AG09309 (cell line): ENCODE results near the gene LRRC23.

Experiments used
- DNase-seq: peaks from one replicate; pipeline ENCODE4 v3.0.0-alpha.2; 2010; ENCODE audit warnings: low read depth
- H3K4me3 ChIP-seq: 2 replicates; pipeline ENCODE4 v1.5.1; 2011; ENCODE audit warnings: mild to moderate bottlenecking, low read depth, low read length, moderate library complexity; ENCODE audit not compliant: control insufficient read depth
- CTCF ChIP-seq: IDR thresholded peaks from 2 replicates; pipeline ENCODE4 v1.5.1; 2011; ENCODE audit warnings: mild to moderate bottlenecking, low read depth, low read length, inconsistent platforms; ENCODE audit not compliant: insufficient read depth, control insufficient read depth; ENCODE audit errors: missing control alignments

The LRRC23 gene

GRCh38 chr12:6912164-6912935 lies 7.7 kb downstream of the LRRC23 start:
- no peak for DNase-seq
- TF ChIP-seq CTCF = no peak
- no peak overlapping the region for H3K4me3 ChIP-seq

- peak within 1 kb of the TSS; percentile 55 for H3K4me3 ChIP-seq
- no peak for TF ChIP-seq CTCF
- no peak for DNase-seq
These were observed 9.8 kb downstream of the LRRC23 start, which contains the start of gene ENO2 for GRCh38 chr12:6914246-6914946. Gene ENO2, plus strand, starts transcription at chr12:6914580. Its CDS starts 1,253 bp downstream, at chr12:6915833.

- peak overlapping the region; percentile 55 for H3K4me3 ChIP-seq
- no peak for TF ChIP-seq CTCF
- no peak for DNase-seq
These were observed 10.5 kb downstream of the LRRC23 start for GRCh38 chr12:6914947-6915788.

- H3K4me3 ChIP-seq = no peak overlapping the region
- TF ChIP-seq CTCF = no peak
These were observed 11.2 kb downstream of the LRRC23 start for GRCh38 chr12:6915789-6916285.

GRCh38 chr12:6916426-6917200 lies 12.0 kb downstream of the LRRC23 start:
- TF ChIP-seq CTCF = no peak
- no peak overlapping the region for H3K4me3 ChIP-seq
- no peak for DNase-seq

More at GRCh38 chr12:6915789-6916285, 11.2 kb downstream of the LRRC23 start:
- no peak for DNase-seq
